Progenitor cell of endocrine pancreas (in vitro differentiated cells): Measurements from ENCODE around the gene SEMA7A. TPM values are rescaled to one million over a fixed set of nuclear protein-coding genes. Genes with fewer than 3 reads are reported as not detected.

Experiments used
- DNase-seq: peaks from one replicate; pipeline ENCODE4 v3.0.0; 2021; ENCODE audit warnings: low spot score; ENCODE audit not compliant: unreplicated experiment
- H3K27ac Mint-ChIP-seq: 2 replicates; pipeline ENCODE4 v1.8.0; 2021; ENCODE audit warnings: mild to moderate bottlenecking, moderate library complexity, mixed read lengths
- H3K27me3 Mint-ChIP-seq: 2 replicates; pipeline ENCODE4 v1.8.0; 2021; ENCODE audit warnings: mixed read lengths
- H3K36me3 Mint-ChIP-seq: 2 replicates; pipeline ENCODE4 v1.8.0; 2022; ENCODE audit warnings: mixed read lengths; ENCODE audit not compliant: insufficient read depth
- H3K4me1 Mint-ChIP-seq: 2 replicates; pipeline ENCODE4 v1.8.0; 2021; ENCODE audit warnings: low read depth, mixed read lengths
- H3K4me3 Mint-ChIP-seq: 2 replicates; pipeline ENCODE4 v1.8.0; 2021; ENCODE audit warnings: low read depth, mild to moderate bottlenecking, moderate library complexity, mixed read lengths
- H3K9me3 Mint-ChIP-seq: 2 replicates; pipeline ENCODE4 v1.8.0; 2021; ENCODE audit warnings: low read depth, mixed read lengths
- CTCF ChIP-seq: fragments of 200-600 bp; sonication (generic); IDR thresholded peaks from one replicate; pipeline ENCODE4 v1.5.0; 2021; ENCODE audit warnings: antibody characterized with exemption, mild to moderate bottlenecking; ENCODE audit not compliant: unreplicated experiment
- total RNA-seq: library from RNA; stranded (reverse); gene quantifications from 2 replicates; pipeline ENCODE4 v1.2.1, GENCODE V29; 2021

SEMA7A gene
- total RNA-seq, 1 donor from 2014 or later = 1.9 TPM

- H3K4me1 Mint-ChIP-seq = peaks cover 7% of the 10 kb centered on the region
- H3K4me3 Mint-ChIP-seq = no peak overlapping the region
- no peak for DNase-seq
- TF ChIP-seq CTCF = no peak
- H3K36me3 Mint-ChIP-seq = no peaks in the 10 kb centered on the region
- peaks cover 40% of the 10 kb centered on the region for H3K27me3 Mint-ChIP-seq
- no peaks in the 10 kb centered on the region for H3K9me3 Mint-ChIP-seq
- peak overlapping the region; percentile 24 for H3K27ac Mint-ChIP-seq
These were observed 36.3 kb downstream of the SEMA7A start for GRCh38 chr15:74397239-74398068.

GRCh38 chr15:74396445-74397238 lies 37.1 kb downstream of the SEMA7A start:
- peaks cover 7% of the 10 kb centered on the region for H3K4me1 Mint-ChIP-seq
- no peak for TF ChIP-seq CTCF
- no peak overlapping the region for H3K4me3 Mint-ChIP-seq
- no peaks in the 10 kb centered on the region for H3K36me3 Mint-ChIP-seq
- DNase-seq = no peak
- no peaks in the 10 kb centered on the region for H3K9me3 Mint-ChIP-seq
- H3K27me3 Mint-ChIP-seq = peaks cover 33% of the 10 kb centered on the region
- peak overlapping the region; percentile 24 for H3K27ac Mint-ChIP-seq

GRCh38 chr15:74396146-74396438 lies 37.7 kb downstream of the SEMA7A start:
- H3K9me3 Mint-ChIP-seq = no peaks in the 10 kb centered on the region
- H3K27me3 Mint-ChIP-seq = peaks cover 33% of the 10 kb centered on the region
- DNase-seq = no peak
- no peaks in the 10 kb centered on the region for H3K36me3 Mint-ChIP-seq
- no peak for TF ChIP-seq CTCF
- H3K27ac Mint-ChIP-seq = no peak overlapping the region
- H3K4me1 Mint-ChIP-seq = peaks cover 7% of the 10 kb centered on the region
- no peak overlapping the region for H3K4me3 Mint-ChIP-seq

GRCh38 chr15:74395319-74396145 lies 38.2 kb downstream of the SEMA7A start:
- Mint-ChIP-seq H3K4me3 (no peak overlapping the region), H3K36me3 (no peaks in the 10 kb centered on the region), H3K4me1 (peaks cover 6% of the 10 kb centered on the region), H3K27ac (peak overlapping the region; percentile 56), H3K9me3 (no peaks in the 10 kb centered on the region), H3K27me3 (peaks cover 30% of the 10 kb centered on the region)
- no peak for TF ChIP-seq CTCF
- no peak for DNase-seq
